Ramos (cell line): ENCODE measurements around the gene ISYNA1.

ENCODE experiments used
- in situ Hi-C: fragments of 300-500 bp; cut with MboI; formaldehyde crosslinking; loops from one replicate; pipeline ENCODE4 v1.14.3; 2022; ENCODE audit warnings: low sequenced_read_pairs; ENCODE audit not compliant: unreplicated experiment

The ISYNA1 gene

DNA sequence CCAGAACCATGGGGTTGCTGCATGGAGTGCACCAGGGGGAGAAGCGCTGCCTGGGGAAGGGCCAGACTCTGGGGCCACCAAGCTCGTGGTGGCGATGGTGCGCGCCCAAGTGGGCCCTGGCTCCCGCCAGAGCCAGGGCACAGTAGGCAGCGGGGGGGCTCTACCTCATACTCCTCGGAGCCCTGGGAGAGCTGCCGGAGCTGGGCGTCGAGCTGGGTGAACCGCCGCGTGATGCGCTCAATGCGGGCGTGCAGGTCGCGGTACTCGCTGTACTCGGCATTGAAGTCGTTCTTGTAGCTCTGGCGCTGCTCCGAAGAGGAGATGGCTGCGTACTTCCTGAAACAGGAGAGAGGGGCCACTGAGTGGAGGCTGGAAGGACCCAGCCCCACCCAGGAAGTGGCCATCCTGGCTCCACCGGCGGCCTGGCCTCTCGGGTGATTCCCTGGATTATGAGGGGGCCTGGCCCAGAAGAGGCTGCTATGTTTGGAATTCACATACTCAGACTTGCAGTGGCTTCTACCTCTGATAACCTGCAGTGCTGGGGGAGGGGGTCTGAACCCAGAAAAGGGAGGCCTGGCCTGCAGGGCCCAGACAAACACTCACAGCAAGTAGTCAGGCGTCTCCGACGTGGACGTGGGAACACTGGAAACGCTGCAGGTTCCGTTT is 8.3 kb upstream of the ISYNA1 start:
- in situ Hi-C loops, result no loop called here

DNA sequence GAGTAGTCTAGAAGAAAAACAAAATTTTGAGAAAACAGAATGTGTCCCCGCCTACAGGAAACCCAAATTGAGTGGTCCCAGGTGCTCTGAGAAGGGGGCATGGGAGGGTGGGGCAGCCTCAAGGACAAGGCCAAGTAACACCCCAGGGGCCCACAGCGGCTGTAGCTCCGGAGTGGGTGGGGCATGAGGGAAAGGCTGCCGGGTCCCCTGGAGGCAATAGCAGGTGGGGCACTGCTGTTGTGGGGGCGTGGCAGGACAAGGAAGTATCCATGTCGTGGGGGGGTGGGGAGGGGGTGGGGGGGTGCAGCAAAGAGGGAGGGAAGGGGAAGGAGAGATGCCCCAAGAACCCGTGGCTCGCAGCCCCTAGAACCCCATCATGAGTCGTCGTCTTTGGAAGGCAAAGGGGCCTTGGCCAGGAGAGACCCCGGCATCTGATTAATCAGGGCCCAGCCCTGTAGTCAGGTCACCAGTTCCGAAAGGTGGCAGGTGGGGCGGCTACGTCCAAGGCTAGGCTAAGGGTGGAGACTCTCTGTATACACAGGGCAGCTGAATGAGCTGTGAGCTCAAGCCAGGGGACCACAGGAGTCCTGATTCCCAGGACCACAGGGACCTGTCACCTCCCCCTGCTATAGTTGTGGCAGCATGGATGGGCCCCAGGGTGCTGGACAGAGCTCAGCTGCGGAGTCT is 7.5 kb upstream of the ISYNA1 start:
- in situ Hi-C loops, result no loop called here

DNA sequence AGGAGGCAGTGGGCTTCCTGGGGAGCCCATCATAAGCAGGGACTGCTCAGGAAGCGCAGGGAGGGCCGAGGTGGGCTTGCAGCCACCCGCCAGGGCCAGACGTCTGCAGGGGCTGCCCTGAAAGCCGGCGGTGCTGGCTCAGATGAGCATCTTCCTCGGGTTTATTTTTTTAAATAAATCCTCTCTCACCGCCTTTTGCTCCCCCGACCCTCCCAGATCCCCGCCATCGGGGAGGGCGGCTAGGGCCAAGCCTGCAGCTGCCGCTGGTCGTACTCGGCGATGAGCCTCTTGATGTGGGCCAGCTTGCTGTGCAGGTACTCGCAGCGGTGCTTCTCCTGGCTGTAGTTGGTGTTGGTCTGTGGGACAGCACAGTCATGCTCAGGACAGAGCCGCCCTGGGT is 6.6 kb upstream of the ISYNA1 start:
- in situ Hi-C loops, result no loop called here

DNA sequence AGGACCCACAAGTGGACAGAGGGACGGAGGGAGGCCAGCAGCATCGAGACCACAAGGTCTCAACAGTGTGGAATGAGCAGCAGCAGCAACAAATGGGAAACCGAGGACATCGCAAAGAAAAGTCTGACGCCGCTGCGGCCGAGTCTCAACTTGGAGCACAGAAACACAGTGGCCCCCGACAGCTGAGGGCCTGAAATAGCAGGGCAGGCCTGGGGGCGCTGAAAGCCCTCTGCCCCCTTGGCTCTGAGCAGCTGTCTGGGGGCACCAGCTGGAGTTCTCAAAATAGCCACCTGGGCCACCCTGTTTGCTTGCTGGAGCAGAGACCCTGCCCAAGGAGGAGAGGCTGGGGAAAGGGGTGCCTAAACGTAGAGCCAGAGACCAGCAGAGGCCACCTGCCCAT is 5.9 kb upstream of the ISYNA1 start:
- in situ Hi-C loops, result no loop called here

DNA sequence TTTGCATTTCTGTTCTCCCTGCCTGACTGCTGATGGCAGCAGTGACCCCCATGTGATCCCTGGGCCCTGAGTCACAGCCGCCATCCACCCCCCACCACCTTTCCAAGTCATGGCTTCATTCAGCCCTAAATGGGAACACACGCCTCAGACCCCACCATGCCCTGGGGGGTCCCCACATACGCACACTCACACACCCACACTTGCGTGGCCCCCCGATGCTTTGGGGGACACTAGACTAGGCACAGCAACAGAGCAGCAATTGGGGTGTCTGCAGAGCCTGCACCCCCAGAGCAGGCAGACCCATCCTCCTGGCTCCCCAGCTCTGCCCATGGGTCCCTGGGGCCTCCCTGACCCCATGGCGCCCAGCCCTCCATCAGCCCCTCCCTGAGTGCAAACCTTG is 5.5 kb upstream of the ISYNA1 start:
- in situ Hi-C loops, result no loop called here

DNA sequence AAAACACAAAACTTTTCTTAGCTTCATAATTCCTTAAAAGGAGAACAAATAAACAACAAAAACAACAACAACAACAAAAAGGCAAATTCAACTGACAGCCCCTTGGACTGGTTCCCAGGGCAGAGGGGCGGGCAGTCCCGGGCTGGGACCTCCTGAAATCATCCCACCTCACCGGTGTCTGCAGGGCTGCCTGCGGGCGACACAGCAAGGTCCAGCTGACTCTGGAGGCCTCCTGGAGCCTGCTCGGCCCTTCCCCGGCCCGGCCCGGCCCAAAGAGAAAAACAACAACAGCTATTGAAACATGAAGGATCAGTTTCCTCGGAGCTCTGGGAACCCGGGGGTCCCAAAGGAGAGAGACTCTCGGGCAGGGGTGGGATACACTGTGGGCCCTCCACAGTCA is 5.0 kb upstream of the ISYNA1 start:
- in situ Hi-C loops, result no loop called here

DNA sequence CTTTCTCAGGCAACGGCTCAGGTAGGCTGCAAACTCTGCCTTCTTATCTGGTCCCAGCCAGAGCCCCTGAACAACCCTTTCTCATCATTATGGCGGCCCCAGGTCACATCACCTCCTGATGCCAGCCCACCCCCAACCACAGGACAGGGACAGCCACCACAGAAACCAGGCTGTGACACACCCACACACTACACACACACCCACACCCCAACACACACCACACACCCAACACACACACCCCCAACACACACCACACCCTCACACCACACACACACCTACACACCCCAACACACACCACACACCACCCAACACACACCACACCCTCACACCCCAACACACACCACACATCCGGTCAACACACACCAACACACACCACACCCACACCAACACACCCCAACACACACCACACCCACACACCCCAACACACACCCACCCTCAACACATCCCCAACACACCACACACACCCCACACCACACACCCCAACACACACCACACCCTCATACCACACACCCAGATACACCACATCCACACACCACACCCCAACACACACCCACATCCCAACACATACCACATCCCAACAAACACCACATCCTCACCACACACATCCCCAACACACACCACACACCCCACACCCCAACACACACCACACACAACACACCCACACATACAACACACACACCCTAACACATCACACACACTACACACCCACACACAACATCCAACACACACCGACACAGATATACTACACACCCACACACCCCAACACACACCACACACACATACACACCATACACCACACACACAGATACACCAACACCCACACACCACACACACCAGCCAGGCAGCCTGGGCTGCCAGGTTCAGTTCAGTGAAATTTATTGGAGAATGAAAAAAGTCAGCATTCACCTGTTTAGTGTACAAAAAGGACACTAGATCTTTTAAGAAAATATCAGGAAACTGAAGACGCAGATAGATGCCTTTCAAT is 4.2 kb upstream of the ISYNA1 start:
- in situ Hi-C loops, result no loop called here

DNA sequence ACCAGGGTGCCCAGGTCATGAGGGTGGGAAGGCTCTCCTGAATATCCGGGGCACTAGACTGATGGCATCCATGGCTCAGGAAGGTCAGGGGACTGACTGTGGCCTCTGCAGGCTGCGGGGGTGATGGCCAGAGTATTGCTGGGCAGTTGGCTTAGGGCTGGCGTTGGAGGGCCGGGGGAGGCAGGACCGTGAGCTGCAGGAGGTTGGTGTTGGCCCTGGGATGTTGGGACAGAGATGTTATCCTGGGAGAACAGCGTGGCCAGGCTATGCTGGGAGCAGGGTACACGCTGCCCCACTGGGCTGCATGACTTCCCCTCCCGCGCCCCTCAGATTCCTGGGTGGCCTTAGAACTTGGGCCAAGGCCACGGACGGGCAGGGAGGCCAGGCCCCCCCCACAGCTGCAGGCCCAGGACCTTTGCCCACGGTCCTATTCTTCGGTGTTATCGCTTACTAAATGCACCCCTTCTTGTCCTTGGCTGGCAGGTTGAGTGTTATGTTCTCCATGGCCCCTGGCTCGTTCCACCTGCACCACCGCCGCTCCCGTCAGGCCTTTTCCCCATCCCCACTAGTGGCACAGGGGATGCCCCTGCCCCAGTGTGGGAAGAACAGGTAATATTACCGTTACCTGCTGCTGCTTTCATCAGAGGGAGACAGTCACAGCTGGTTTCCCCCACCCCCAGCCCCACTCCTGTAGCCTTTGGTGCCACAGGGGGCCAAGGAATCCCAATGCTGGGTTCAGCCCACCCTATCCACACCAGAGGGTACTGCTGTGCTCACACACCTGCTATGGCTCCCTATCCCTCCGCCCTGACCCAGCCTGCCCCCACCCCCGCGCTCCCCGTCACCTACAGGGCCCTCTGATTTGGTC is 3.2 kb upstream of the ISYNA1 start:
- in situ Hi-C loops, result no loop called here

DNA sequence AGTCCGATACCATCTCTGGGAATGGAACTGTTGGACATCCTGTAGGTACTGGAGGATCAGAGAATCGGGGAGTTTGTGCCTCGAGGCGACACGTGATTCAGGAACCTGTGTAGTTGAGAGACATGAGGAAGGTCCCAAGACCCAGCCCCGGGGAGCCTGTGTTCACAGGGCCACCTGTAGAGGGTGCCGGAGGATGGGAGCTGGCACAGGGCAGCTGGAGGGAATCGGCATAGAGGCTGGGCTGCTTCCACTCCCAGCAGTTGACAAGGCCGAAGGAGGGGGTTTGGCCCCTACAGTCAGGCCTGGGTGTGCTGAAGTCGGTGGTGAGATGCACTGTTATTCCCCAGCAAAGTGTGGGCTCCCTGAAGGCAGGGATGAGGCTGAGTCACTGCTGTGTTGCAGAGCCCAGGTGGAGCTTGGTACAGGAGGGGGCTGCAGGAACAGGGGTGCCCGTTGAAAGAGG is 2.5 kb upstream of the ISYNA1 start:
- in situ Hi-C loops, result no loop called here

DNA sequence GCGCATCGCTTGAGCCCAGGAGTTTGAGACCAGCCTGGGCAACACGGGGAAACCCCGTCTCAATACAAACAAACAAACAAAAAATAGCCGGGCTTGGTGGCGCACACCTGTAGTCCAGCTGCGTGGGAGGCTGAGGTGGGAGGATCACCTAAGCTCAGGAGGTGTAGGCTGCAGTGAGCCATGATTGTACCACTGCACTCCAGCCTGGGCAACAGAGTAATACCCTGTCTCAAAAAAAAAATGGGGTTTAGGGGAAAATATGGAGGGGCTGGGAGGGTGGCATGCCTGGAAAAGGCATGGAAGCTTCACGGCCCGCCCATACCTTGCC is 1.9 kb upstream of the ISYNA1 start:
- in situ Hi-C loops, result no loop called here

DNA sequence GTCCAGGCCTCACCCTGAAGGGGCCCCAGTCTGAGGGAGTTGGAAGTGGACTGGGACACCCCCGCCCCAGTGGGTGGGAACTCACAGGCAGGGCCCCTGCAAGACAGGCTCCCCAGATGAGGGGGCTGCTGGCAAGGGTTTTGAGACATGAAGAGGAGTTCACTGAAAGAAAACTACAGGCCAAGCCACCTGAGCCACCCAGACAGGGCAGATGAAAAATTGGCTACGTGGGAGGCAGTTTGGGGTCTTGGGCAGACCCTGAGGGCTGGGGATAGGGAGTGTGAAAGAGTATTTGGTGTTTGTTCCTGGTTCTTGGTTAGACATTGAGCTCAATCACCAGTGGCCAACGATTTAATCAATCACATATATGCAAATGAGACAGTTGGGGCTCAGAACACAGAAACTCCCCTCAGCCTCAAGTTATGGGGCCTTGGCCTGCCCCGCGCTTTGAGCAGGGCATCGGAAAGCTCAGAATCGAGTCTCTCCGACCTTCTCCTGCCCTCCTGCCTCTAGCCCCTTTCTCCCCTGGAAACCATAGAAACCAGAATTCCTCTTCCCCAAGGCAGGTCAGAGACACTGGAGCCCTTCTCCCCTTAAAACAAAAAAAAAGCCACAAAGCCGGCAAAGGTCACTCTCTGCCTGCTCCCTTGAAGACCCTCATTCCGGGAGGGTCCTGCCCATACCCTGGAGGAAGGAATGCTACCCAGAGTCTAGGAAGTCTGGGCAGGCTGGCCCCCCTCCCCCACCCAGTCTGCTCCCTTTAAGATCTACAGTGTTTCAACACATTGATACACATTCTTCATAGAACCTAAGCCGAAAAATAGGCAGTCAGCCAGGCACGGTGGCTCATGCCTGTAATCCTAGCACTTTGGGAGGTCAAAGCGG is 1.3 kb upstream of the ISYNA1 start:
- in situ Hi-C loops, result no loop called here

DNA sequence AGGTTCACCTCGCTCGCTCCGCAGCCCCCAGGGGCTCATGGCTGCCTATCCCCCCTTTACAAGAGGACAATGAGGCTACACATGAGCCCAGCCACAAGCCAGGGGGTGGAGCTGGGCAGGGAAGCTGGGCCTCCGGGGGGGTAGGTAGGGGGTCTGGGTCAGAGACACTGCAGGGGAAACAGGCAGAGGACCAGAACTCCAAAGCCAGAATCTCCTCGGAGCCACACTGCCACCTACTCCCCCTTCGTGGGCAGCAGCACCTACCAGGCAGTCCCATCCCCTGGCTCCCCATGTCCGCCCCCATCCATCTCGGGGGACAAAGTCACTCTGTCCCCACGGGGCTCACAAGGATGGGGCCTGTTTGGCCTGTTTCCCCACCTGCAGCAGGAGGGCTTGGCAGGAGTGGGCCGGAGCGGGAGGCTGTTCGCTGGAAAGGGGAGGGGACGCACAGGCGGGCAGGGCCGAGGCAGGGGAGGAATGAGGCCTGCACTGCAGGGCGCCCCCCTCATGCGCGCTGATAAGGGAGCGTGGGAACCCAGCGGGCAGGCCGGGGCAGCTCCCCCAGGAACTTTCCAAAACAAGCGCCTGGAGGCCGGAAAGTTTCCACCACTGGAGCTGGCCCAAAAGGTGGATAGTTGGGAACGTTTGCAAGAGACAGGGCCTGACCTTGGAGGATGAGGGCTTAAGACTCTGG is 545 bp upstream of the ISYNA1 start:
- in situ Hi-C loops, result no loop called here

DNA sequence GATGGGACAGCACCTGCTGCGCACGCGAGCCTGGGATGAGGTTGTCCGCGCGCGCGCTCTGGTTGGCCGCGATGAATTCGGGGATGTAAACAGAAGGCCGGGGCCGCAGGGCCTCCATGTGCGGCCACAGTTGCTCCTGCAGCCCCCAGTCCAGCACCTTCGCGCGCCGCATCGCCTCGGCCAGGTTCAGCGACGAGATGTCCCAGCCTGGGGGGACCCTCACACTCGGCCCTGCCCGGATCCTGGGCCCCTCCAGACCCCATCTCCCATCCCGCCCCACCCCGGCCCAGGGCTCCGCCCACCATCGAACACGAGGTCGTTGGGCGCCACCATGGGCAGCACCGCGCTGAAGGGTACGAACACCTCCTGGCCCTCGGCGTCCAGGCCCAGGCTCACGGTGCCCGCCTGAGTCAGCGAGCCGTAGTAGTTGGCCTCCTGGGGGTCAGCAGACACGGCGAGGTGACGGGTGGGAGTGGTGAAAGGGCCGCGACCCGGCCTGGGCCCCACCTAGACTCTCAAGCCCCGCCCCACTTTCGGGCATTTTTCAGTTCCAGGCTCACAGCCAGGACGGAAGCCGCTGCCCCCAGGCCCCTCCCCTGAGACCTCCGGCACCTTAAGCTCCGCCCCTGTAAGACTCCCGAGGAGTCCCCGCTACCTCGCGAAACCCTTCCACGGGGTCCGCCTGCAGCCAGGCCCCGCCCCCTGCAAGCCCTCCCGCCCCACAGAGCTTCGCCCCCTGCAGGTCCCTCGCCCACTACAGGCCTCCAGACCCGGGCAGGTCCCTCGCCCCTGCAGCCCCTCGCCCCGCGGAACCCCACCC is 1.1 kb downstream of the ISYNA1 start:
- in situ Hi-C loops, result no loop called here

DNA sequence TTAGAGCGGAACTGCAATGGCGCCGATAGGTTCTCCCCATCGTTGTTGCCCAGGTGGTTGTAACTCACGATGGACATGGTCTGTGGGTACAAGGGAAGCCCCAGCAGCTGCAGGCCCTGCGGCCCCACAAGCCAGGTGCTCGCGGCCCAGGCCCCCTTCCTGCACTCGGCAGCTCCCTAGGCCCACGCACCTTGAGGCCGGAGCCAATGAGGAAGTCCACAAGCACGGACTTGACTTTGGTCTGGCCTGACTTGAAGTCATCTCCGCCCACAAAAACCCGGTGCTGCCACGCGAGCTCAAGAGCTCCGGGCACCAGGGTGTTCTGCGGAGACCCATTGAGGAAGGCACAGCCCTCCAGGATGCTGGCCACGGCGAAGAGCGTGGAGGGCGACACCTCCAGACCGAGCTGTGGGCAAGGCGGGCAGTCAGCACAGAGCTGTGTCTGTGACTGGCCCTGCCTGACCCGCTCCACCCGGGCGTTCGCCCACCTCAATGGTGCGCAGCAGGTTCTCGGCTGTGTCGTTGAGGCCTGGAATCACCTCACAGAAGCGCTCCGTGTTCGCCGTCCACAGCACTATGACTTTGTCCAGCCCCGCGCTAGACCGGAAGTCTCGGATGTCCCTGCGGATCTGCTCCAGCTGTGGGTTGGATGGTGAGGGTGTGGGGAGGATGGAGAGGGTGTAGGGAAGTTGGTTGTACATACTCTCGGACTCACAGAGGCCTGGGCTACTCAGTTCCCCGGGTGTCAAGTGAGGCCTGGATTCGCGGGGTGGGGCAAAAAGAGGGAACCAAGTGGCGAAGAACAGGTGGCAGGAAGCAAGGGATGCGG is 1.9 kb downstream of the ISYNA1 start:
- in situ Hi-C loops, result no loop called here

DNA sequence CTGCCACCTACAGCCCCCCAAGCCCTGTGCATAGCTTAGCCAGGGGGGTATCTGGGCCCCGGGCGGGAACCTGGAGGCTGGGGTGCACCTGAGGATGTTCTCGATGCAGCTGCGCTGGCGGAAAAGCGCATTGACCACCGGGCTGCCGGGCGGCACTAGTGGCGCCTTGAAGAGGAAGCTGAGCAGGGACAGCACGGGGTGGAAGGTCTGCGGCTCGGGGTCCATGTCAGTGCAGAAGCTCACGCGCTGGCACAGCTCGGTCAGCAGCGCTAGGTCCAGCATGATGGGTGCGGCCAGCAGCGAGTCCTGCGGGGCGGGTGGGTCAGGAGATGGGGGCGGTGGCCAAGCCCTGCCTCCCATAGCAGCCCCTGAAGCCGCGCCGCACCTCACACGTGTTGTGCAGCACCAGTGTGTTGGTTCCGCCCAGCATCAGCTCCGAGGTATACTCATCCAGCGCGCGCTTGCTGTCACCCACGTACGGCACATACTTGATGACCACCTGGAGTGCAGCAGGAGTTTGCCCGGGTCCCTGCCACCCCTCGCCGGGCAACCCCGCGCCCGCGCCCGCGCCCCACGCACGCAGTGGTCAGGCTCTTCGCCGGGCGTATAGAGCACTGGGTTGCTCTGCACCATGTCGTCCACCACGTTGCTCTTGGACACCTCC is 2.6 kb downstream of the ISYNA1 start:
- in situ Hi-C loops, result no loop called here

DNA sequence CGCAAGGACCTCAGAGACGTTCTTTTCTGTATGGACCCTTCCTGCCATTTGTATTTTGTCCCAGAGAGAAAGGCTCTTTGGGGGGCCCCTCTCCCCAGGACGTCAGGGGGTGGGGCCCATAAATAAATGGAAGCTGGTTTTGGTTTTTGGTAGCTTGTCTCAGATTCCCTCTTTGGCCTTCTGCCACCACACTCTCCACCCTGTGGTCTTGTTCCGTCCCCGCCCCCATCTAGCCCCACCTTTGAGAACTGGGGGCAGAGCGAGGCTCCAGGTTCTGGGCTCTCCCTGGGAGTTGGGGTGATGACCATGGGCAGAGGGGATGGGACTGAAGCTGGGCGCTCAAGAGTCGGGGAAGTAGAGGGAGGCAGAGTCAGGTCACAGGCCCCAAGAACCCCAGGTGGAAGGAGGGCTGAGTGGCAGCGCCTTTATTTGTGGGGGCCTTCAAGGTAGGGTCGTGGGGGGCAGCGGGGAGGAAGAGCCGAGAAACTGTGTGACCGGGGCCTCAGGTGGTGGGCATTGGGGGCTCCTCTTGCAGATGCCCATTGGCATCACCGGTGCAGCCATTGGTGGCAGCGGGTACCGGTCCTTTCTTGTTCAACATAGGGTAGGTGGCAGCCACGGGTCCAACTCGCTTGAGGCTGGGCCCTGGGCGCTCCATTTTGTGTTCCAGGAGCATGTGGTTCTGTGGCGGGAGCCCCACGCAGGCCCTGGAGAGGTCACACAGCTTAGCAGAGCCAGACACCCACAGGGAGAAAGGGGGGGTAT is 3.3 kb downstream of the ISYNA1 start:
- in situ Hi-C loops, result no loop called here
